ENCODE measurements around the gene EZR.

EZR gene

GRCh38 chr6:158771399-158772152, 47.6 kb downstream of the EZR start:
- 91% methylated on average over 11 to 13 of the region's 16 CpGs for WGBS, 2 experiments (ENCODE audit: insufficient coverage in 2 of 2)
- Histone ChIP-seq H3K36me3 (ENCODE audit: control insufficient read depth, insufficient read depth, low read length) (peaks cover 99% of the 10 kb centered on the region), H3K4me3 (ENCODE audit: extremely low read depth, insufficient read depth, low read length, poor library complexity, severe bottlenecking) (no peak overlapping the region), H3K27ac (ENCODE audit: low read depth, low read length, severe bottlenecking) (no peak overlapping the region), H3K4me1 (ENCODE audit: control insufficient read depth, insufficient read depth, low read length, poor library complexity, severe bottlenecking) (no peaks in the 10 kb centered on the region), H3K9me3 (ENCODE audit: control insufficient read depth, low read length) (no peaks in the 10 kb centered on the region)

- H3K9me3 ChIP-seq (ENCODE audit: control insufficient read depth, low read length), result no peaks in the 10 kb centered on the region
- H3K27ac ChIP-seq (ENCODE audit: low read depth, low read length, severe bottlenecking), result no peak overlapping the region
- WGBS, 2 experiments (ENCODE audit: insufficient coverage in 2 of 2), result 93 to 96% methylated on average over 15 to 18 of the region's 21 CpGs
- no peaks in the 10 kb centered on the region for H3K4me1 ChIP-seq (ENCODE audit: control insufficient read depth, insufficient read depth, low read length, poor library complexity, severe bottlenecking)
- H3K36me3 ChIP-seq (ENCODE audit: control insufficient read depth, insufficient read depth, low read length), result peaks cover 99% of the 10 kb centered on the region
- H3K4me3 ChIP-seq (ENCODE audit: extremely low read depth, insufficient read depth, low read length, poor library complexity, severe bottlenecking), result no peak overlapping the region
Observed at GRCh38 chr6:158770533-158771330, 48.4 kb downstream of the EZR start.

- Histone ChIP-seq H3K4me1 (ENCODE audit: control insufficient read depth, insufficient read depth, low read length, poor library complexity, severe bottlenecking) (no peaks in the 10 kb centered on the region), H3K4me3 (ENCODE audit: extremely low read depth, insufficient read depth, low read length, poor library complexity, severe bottlenecking) (no peak overlapping the region), H3K36me3 (ENCODE audit: control insufficient read depth, insufficient read depth, low read length) (peaks cover 99% of the 10 kb centered on the region), H3K9me3 (ENCODE audit: control insufficient read depth, low read length) (no peaks in the 10 kb centered on the region), H3K27ac (ENCODE audit: low read depth, low read length, severe bottlenecking) (no peak overlapping the region)
- WGBS, 2 experiments (ENCODE audit: insufficient coverage in 2 of 2), result 87 to 89% methylated on average over 14 to 18 of the region's 18 CpGs
Observed at GRCh38 chr6:158769771-158770432, 49.3 kb downstream of the EZR start.

GRCh38 chr6:158769234-158769770, 49.9 kb downstream of the EZR start:
- Histone ChIP-seq H3K4me1 (ENCODE audit: control insufficient read depth, insufficient read depth, low read length, poor library complexity, severe bottlenecking) (no peaks in the 10 kb centered on the region), H3K27ac (ENCODE audit: low read depth, low read length, severe bottlenecking) (no peak overlapping the region), H3K36me3 (ENCODE audit: control insufficient read depth, insufficient read depth, low read length) (peaks cover 99% of the 10 kb centered on the region), H3K4me3 (ENCODE audit: extremely low read depth, insufficient read depth, low read length, poor library complexity, severe bottlenecking) (no peak overlapping the region), H3K9me3 (ENCODE audit: control insufficient read depth, low read length) (no peaks in the 10 kb centered on the region)
- 97 to 98% methylated on average over 9 to 13 of the region's 13 CpGs for WGBS, 2 experiments (ENCODE audit: insufficient coverage in 2 of 2)

- 94 to 99% methylated on average over 6 to 8 of the region's 8 CpGs for WGBS, 2 experiments (ENCODE audit: insufficient coverage in 2 of 2)
- Histone ChIP-seq H3K4me1 (ENCODE audit: control insufficient read depth, insufficient read depth, low read length, poor library complexity, severe bottlenecking) (no peaks in the 10 kb centered on the region), H3K4me3 (ENCODE audit: extremely low read depth, insufficient read depth, low read length, poor library complexity, severe bottlenecking) (no peak overlapping the region), H3K27ac (ENCODE audit: low read depth, low read length, severe bottlenecking) (no peak overlapping the region), H3K9me3 (ENCODE audit: control insufficient read depth, low read length) (no peaks in the 10 kb centered on the region), H3K36me3 (ENCODE audit: control insufficient read depth, insufficient read depth, low read length) (peaks cover 91% of the 10 kb centered on the region)
Observed at GRCh38 chr6:158768436-158768835, 50.7 kb downstream of the EZR start.

GRCh38 chr6:158767709-158768108, 51.5 kb downstream of the EZR start:
- no peak overlapping the region for H3K27ac ChIP-seq (ENCODE audit: low read depth, low read length, severe bottlenecking)
- no peaks in the 10 kb centered on the region for H3K9me3 ChIP-seq (ENCODE audit: control insufficient read depth, low read length)
- H3K4me3 ChIP-seq (ENCODE audit: extremely low read depth, insufficient read depth, low read length, poor library complexity, severe bottlenecking), result no peak overlapping the region
- no peaks in the 10 kb centered on the region for H3K4me1 ChIP-seq (ENCODE audit: control insufficient read depth, insufficient read depth, low read length, poor library complexity, severe bottlenecking)
- peaks cover 84% of the 10 kb centered on the region for H3K36me3 ChIP-seq (ENCODE audit: control insufficient read depth, insufficient read depth, low read length)
- 94 to 100% methylated on average over 1 to 3 of the region's 6 CpGs for WGBS, 2 experiments (ENCODE audit: insufficient coverage in 2 of 2)

GRCh38 chr6:158766621-158767455, 52.3 kb downstream of the EZR start:
- H3K4me3 ChIP-seq (ENCODE audit: extremely low read depth, insufficient read depth, low read length, poor library complexity, severe bottlenecking), result no peak overlapping the region
- WGBS, 2 experiments (ENCODE audit: insufficient coverage in 2 of 2), result 96% methylated on average over 25 to 31 of the region's 38 CpGs
- H3K9me3 ChIP-seq (ENCODE audit: control insufficient read depth, low read length), result no peaks in the 10 kb centered on the region
- peaks cover 75% of the 10 kb centered on the region for H3K36me3 ChIP-seq (ENCODE audit: control insufficient read depth, insufficient read depth, low read length)
- no peak overlapping the region for H3K27ac ChIP-seq (ENCODE audit: low read depth, low read length, severe bottlenecking)
- H3K4me1 ChIP-seq (ENCODE audit: control insufficient read depth, insufficient read depth, low read length, poor library complexity, severe bottlenecking), result no peaks in the 10 kb centered on the region

GRCh38 chr6:158765499-158766068, 53.6 kb downstream of the EZR start:
- Histone ChIP-seq H3K36me3 (ENCODE audit: control insufficient read depth, insufficient read depth, low read length) (peaks cover 62% of the 10 kb centered on the region), H3K27ac (ENCODE audit: low read depth, low read length, severe bottlenecking) (no peak overlapping the region)
- WGBS, 2 experiments (ENCODE audit: insufficient coverage in 2 of 2), result 80 to 81% methylated on average over 4 to 9 of the region's 13 CpGs

GRCh38 chr6:158764926-158765325, 54.2 kb downstream of the EZR start:
- WGBS, 2 experiments (ENCODE audit: insufficient coverage in 2 of 2), result 91 to 94% methylated on average over 9 of the region's 9 CpGs
- Histone ChIP-seq H3K4me3 (ENCODE audit: extremely low read depth, insufficient read depth, low read length, poor library complexity, severe bottlenecking) (no peak overlapping the region), H3K27ac (ENCODE audit: low read depth, low read length, severe bottlenecking) (no peak overlapping the region)

More at GRCh38 chr6:158765499-158766068, 53.6 kb downstream of the EZR start:
- Histone ChIP-seq H3K4me1 (ENCODE audit: control insufficient read depth, insufficient read depth, low read length, poor library complexity, severe bottlenecking) (no peaks in the 10 kb centered on the region), H3K9me3 (ENCODE audit: control insufficient read depth, low read length) (no peaks in the 10 kb centered on the region), H3K4me3 (ENCODE audit: extremely low read depth, insufficient read depth, low read length, poor library complexity, severe bottlenecking) (no peak overlapping the region)

More at GRCh38 chr6:158764926-158765325, 54.2 kb downstream of the EZR start:
- Histone ChIP-seq H3K9me3 (ENCODE audit: control insufficient read depth, low read length) (no peaks in the 10 kb centered on the region), H3K36me3 (ENCODE audit: control insufficient read depth, insufficient read depth, low read length) (peaks cover 56% of the 10 kb centered on the region), H3K4me1 (ENCODE audit: control insufficient read depth, insufficient read depth, low read length, poor library complexity, severe bottlenecking) (no peaks in the 10 kb centered on the region)
